ENCODE data around the gene NRAS. TPM values are rescaled to one million over a fixed set of nuclear protein-coding genes. Genes with fewer than 3 reads are reported as not detected.
A peak's percentile ranks its signal among the peaks of the same experiment; 100 is the strongest.

NRAS gene
- total and polyA plus RNA-seq, 9 of the 15 experiments (the other 6 are each of a cell fraction or from before 2014, with no cell fraction given): 40.7 to 94.5 (median 75.4) TPM

DNA sequence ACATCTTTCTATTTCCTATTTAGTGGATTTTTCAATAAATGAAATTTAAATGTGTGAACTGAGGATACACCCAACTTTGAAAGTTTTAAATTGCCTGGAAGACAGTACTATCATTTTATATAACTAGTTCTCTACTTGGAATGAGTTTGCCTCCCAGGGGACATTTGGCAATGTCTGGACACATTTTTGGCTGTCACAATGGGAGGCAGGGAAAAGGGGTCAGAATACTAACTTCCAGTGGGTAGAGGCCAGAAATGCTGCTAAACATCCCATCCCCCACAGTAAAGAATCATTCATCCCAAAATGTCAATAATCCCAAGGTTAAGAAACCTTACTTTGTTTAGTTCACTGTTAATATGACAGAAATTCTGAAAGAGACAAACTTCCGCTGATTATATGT is 13.2 kb upstream of the NRAS start (continued):
- TF ChIP-seq, protein P1, sequence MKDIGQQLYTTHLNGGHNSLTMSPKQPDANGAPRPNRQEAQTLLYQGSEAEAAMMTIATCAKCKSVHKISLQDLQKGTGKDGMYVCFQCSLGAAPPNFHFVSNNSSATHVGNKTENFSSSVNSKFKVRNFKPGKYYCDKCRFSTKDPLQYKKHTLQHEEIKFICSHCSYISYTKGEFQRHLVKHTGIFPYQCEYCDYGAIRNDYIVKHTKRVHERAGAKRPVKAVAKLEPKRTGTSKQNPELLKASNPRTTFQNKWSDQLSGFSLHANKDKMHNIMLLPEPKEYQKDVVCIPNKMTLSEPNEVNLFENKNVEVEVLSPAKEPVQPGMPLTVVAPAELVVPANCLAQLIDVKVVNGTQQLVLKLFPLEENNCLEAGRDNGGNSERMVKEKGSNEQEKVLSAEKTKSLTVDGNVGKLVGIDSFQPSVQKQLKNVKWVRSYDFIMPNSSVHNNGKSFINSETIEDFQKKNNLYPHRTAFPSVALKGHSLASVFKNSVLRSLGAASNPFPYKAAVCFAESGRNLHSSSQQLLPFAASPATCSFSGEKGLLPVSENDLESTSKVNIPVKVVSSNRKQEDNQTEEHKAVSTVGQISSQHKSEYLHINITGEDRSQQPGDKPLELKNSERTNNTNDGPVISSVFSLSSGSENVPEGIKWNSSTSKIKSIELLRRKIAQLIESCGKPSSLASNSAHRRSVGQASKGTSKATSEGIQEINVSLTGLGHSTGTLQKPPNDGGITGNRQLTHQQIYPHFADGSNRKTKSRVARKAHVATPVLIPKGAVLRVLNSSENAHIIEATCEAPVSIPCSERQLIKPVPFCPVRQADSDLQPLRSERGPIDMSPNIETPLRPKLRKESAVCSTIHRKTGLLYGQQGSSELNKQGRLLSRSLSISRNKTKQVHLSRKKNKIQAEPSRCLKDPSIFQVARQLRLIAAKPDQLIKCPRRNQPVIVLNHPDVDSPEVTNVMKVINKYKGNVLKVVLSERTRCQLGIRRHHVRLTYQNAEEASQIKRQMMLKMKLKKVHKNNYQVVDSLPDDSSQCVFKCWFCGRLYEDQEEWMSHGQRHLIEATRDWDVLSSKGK (CRISPR knock-in tag; IDR thresholded peaks at IDR 0.05): no peak
- TF ChIP-seq, protein P2, sequence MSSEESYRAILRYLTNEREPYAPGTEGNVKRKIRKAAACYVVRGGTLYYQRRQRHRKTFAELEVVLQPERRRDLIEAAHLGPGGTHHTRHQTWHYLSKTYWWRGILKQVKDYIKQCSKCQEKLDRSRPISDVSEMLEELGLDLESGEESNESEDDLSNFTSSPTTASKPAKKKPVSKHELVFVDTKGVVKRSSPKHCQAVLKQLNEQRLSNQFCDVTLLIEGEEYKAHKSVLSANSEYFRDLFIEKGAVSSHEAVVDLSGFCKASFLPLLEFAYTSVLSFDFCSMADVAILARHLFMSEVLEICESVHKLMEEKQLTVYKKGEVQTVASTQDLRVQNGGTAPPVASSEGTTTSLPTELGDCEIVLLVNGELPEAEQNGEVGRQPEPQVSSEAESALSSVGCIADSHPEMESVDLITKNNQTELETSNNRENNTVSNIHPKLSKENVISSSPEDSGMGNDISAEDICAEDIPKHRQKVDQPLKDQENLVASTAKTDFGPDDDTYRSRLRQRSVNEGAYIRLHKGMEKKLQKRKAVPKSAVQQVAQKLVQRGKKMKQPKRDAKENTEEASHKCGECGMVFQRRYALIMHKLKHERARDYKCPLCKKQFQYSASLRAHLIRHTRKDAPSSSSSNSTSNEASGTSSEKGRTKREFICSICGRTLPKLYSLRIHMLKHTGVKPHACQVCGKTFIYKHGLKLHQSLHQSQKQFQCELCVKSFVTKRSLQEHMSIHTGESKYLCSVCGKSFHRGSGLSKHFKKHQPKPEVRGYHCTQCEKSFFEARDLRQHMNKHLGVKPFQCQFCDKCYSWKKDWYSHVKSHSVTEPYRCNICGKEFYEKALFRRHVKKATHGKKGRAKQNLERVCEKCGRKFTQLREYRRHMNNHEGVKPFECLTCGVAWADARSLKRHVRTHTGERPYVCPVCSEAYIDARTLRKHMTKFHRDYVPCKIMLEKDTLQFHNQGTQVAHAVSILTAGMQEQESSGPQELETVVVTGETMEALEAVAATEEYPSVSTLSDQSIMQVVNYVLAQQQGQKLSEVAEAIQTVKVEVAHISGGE (CRISPR knock-in tag; IDR thresholded peaks at IDR 0.05): no peak

DNA sequence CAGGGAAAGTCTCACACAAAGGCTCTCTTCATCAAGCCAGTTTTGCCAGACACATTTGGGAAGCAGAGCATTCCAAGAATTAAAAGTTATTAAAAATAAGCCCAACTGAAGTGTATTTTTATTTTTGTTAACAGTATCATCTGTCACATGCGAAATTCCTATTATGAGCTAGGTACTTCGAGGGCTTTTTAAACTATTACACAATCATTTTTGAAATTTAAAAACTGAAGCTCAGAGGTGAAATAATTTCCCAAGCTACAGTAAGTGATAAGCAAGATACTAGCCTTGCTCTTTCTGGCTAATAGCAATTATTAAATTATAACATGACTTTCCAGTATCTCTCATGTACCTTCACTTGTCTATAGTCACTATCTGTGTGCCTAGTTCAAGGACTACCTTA is 12.0 kb upstream of the NRAS start:
- ChIA-PET POLR2A (interaction anchor here (0.9 to 1.5 kb wide), 3 partner anchors 8 to 27 kb away, joined by 3 to 5 read pairs (median 4); no protein-coding TSS in a partner anchor), CTCF (ENCODE audit: low intra/inter-chr PET ratio) (no interaction called here)
- FAIRE-seq (no peak), ATAC-seq (no peak), DNase-seq (ENCODE audit: extremely low read depth in 1 of 4, low spot score in 3 of 4) (no peak)
- Histone ChIP-seq H3K4me2 (ENCODE audit: insufficient read depth, low read length) (no peak overlapping the region), H3K36me3 (ENCODE audit: control insufficient read depth, insufficient read depth, low read length) (peaks cover 99% of the 10 kb centered on the region), H3K9me3 (replicated peaks; ENCODE audit: control insufficient read depth, insufficient read depth, low read depth, low read length) (no peaks in the 10 kb centered on the region), H3K79me2 (ENCODE audit: control insufficient read depth, insufficient read depth, low read length) (peaks cover 3% of the 10 kb centered on the region; the same call in 1 of the 3 replicates), H3K9ac (ENCODE audit: insufficient read depth in 1 of 2, low read depth in 2 of 2, low read length in 2 of 2) (no peak overlapping the region), H3K4me1 (replicated peaks in 1 of 2; ENCODE audit: control insufficient read depth in 2 of 2, insufficient read depth in 2 of 2, low read length in 2 of 2) (no peaks in the 10 kb centered on the region), H3K27me3 (ENCODE audit: control insufficient read depth in 2 of 2, insufficient read depth in 2 of 2, low read length in 2 of 2) (no peaks in the 10 kb centered on the region), H3K4me3 (no peak overlapping the region), H2AFZ (ENCODE audit: low read depth, low read length) (no peak overlapping the region), H4K20me1 (replicated peaks; ENCODE audit: control insufficient read depth, insufficient read depth, low read length) (no peaks in the 10 kb centered on the region), H3K9me1 (ENCODE audit: control insufficient read depth, insufficient read depth, low read length) (no peaks in the 10 kb centered on the region), H3K27ac (ENCODE audit: extremely low read depth, low read depth, low read length) (no peak overlapping the region)
- no TSS peak for BruUV-seq (replicated peaks)
- in situ Hi-C loops (cut with MboI) (no loop called here), intact Hi-C loops (cut with micrococcal nuclease) (no loop called here)
- 95% methylated on average over 2 of the region's 2 CpGs for WGBS (ENCODE audit: insufficient coverage, low coverage, missing lambda C conversion rate)
- TF ChIP-seq, protein P3, sequence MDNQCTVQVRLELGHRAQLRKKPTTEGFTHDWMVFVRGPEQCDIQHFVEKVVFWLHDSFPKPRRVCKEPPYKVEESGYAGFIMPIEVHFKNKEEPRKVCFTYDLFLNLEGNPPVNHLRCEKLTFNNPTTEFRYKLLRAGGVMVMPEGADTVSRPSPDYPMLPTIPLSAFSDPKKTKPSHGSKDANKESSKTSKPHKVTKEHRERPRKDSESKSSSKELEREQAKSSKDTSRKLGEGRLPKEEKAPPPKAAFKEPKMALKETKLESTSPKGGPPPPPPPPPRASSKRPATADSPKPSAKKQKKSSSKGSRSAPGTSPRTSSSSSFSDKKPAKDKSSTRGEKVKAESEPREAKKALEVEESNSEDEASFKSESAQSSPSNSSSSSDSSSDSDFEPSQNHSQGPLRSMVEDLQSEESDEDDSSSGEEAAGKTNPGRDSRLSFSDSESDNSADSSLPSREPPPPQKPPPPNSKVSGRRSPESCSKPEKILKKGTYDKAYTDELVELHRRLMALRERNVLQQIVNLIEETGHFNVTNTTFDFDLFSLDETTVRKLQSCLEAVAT (IDR thresholded peaks at IDR 0.05): no peak
- TF ChIP-seq ADNP (tag; IDR thresholded peaks at IDR 0.05): no peak
- TF ChIP-seq CEBPB (tag; IDR thresholded peaks at IDR 0.05): peak; percentile 80
- TF ChIP-seq, protein P4, sequence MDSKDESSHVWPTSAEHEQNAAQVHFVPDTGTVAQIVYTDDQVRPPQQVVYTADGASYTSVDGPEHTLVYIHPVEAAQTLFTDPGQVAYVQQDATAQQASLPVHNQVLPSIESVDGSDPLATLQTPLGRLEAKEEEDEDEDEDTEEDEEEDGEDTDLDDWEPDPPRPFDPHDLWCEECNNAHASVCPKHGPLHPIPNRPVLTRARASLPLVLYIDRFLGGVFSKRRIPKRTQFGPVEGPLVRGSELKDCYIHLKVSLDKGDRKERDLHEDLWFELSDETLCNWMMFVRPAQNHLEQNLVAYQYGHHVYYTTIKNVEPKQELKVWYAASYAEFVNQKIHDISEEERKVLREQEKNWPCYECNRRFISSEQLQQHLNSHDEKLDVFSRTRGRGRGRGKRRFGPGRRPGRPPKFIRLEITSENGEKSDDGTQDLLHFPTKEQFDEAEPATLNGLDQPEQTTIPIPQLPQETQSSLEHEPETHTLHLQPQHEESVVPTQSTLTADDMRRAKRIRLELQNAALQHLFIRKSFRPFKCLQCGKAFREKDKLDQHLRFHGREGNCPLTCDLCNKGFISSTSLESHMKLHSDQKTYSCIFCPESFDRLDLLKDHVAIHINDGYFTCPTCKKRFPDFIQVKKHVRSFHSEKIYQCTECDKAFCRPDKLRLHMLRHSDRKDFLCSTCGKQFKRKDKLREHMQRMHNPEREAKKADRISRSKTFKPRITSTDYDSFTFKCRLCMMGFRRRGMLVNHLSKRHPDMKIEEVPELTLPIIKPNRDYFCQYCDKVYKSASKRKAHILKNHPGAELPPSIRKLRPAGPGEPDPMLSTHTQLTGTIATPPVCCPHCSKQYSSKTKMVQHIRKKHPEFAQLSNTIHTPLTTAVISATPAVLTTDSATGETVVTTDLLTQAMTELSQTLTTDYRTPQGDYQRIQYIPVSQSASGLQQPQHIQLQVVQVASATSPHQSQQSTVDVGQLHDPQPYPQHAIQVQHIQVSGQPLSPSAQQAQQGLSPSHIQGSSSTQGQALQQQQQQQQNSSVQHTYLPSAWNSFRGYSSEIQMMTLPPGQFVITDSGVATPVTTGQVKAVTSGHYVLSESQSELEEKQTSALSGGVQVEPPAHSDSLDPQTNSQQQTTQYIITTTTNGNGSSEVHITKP (IDR thresholded peaks at IDR 0.05; ENCODE audit: partially characterized antibody): no peak
